ENCODE results near the gene TARBP2.

The TARBP2 gene

GRCh38 chr12:53496752-53497032 lies 4.4 kb upstream of the TARBP2 start:
- H3K4me1 Mint-ChIP-seq = peaks cover 38% of the 10 kb centered on the region
- no peaks in the 10 kb centered on the region for H3K36me3 Mint-ChIP-seq
- DNase-seq (ENCODE audit: low spot score in 2 of 2) = no peak
- H3K9me3 Mint-ChIP-seq = no peaks in the 10 kb centered on the region
- no peak overlapping the region for H3K4me3 Mint-ChIP-seq
- no peak overlapping the region for H3K27ac Mint-ChIP-seq
- no peaks in the 10 kb centered on the region for H3K27me3 Mint-ChIP-seq
- no peak for ATAC-seq (ENCODE audit: low read depth)

DNA sequence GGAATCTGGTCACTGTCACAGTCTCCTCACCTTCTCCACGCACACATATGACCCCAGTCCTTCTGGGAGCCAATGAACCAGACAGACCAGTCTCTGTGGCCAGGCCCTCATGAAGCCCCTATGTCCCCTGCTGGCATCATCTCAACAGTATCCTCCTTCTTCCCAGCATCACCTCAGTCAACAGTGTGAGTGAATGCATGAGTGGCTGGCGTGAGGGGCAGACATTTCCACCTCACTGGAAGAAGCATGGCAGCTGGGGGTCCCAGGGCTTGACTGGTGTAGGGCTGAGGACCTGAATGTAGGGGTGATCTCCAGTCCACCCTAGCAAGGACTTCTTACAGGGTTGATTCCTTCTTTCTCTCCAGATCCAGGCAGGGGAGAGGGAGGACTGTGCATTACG lies 3.6 kb upstream of the TARBP2 start:
- DNase-seq (ENCODE audit: low spot score in 2 of 2) = no peak
- no peak overlapping the region for H3K27ac Mint-ChIP-seq

DNA sequence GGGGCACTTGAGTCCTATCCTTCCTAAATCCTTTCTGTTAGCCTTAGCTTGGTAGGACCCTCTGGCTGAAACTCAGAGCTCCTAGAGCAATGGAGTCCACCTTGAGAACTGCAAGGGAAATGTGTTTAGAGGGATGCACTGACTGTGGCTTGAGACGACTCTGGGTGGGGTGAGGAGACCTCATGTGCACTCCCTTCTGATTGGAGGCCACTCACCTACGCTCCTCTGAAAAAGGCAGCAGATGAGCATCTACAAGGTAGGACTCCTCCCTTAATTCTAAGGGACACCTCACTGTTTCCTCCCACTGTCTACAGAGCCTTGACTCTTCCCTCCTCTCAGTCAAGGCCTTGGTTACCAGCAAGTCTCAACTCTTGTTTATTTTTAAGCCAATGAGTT lies 2.9 kb upstream of the TARBP2 start:
- Mint-ChIP-seq H3K27me3 (no peaks in the 10 kb centered on the region), H3K27ac (peak overlapping the region; percentile 95), H3K36me3 (no peaks in the 10 kb centered on the region), H3K9me3 (no peaks in the 10 kb centered on the region), H3K4me1 (peaks cover 34% of the 10 kb centered on the region), H3K4me3 (peak overlapping the region; percentile 91)
- DNase-seq (ENCODE audit: low spot score in 2 of 2) (no peak), ATAC-seq (ENCODE audit: low read depth) (no peak)

More for the DNA sequence above, 3.6 kb upstream of the TARBP2 start:
- Mint-ChIP-seq H3K27me3 (no peaks in the 10 kb centered on the region), H3K4me1 (peaks cover 37% of the 10 kb centered on the region), H3K4me3 (no peak overlapping the region), H3K36me3 (no peaks in the 10 kb centered on the region), H3K9me3 (no peaks in the 10 kb centered on the region)
- no peak for ATAC-seq (ENCODE audit: low read depth)

DNA sequence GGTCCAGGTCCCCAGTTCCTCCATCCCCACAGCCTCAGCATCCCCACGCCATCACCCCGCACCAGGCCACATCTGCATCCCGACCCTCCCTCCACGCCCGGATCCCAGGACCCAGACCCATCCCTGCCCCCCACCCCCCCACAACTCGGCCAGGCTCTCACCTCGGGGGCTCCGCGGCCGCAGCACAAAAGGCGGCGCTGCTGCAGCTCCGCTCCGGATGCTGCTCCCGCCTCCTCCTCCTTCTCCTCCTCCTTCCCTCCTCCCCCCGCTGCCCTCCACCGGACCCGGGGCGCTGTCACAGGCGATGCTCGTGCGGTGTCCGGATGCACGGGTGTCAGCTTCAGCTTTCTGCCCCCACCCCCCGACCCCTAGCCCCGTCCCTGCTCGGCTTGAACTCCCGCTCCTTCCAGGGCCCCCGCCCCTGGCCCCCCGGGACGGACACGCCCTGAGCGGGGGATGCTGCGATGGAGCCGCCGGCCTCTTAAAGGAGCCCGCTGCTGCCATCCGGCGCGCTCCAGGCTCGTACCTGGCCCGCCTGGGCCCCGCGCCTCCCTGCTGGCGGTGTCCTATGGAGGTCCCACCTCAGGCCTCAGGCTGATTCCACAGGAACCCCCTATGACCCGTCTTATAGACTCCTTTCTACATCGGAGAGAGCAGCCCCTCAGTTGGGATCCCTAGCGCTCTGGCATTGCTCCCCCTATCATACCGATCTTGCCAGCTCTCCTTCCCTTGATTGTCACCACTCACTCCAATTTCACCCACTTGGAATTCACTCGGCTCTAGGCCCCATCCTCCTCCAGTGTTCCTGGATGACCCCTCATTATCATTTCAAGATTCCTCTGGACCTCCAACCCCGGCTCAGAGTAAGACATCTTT lies 1.6 kb upstream of the TARBP2 start, which contains the start of gene MAP3K12:
Gene MAP3K12, minus strand, starts transcription at position 193 of the 876 bp plus-strand sequence. CDS start 12,067 bp downstream, outside the sequence.
- ATAC-seq (ENCODE audit: low read depth) (no peak), DNase-seq (ENCODE audit: low spot score in 2 of 2) (peak in 1 of 2 donors; percentile 44)
- Mint-ChIP-seq H3K36me3 (no peaks in the 10 kb centered on the region), H3K4me3 (peak within 1 kb of the TSS; percentile 91), H3K4me1 (peaks cover 25% of the 10 kb centered on the region), H3K27me3 (no peaks in the 10 kb centered on the region), H3K27ac (peak within 1 kb of the TSS; percentile 95), H3K9me3 (no peaks in the 10 kb centered on the region)

GRCh38 chr12:53500142-53500775 lies 824 bp upstream of the TARBP2 start:
- ATAC-seq (ENCODE audit: low read depth) (no peak), DNase-seq (ENCODE audit: low spot score in 2 of 2) (no peak)
- H3K9me3 Mint-ChIP-seq = no peaks in the 10 kb centered on the region
- H3K4me3 Mint-ChIP-seq = peak overlapping the region; percentile 91
- H3K36me3 Mint-ChIP-seq = peaks cover 3% of the 10 kb centered on the region
- peaks cover 28% of the 10 kb centered on the region for H3K4me1 Mint-ChIP-seq
- no peaks in the 10 kb centered on the region for H3K27me3 Mint-ChIP-seq
- peak overlapping the region; percentile 95 for H3K27ac Mint-ChIP-seq

GRCh38 chr12:53501615-53502181 lies 615 bp downstream of the TARBP2 start:
- peaks cover 28% of the 10 kb centered on the region for H3K4me1 Mint-ChIP-seq
- peak overlapping the region; percentile 95 for H3K27ac Mint-ChIP-seq
- no peaks in the 10 kb centered on the region for H3K9me3 Mint-ChIP-seq
- DNase-seq (ENCODE audit: low spot score in 2 of 2) (no peak), ATAC-seq (ENCODE audit: low read depth) (no peak)
- H3K36me3 Mint-ChIP-seq = peaks cover 7% of the 10 kb centered on the region
- no peaks in the 10 kb centered on the region for H3K27me3 Mint-ChIP-seq
- H3K4me3 Mint-ChIP-seq = peak overlapping the region; percentile 91

- Mint-ChIP-seq H3K4me3 (peak overlapping the region; percentile 91), H3K4me1 (peaks cover 28% of the 10 kb centered on the region), H3K27me3 (no peaks in the 10 kb centered on the region), H3K9me3 (no peaks in the 10 kb centered on the region), H3K36me3 (peaks cover 7% of the 10 kb centered on the region), H3K27ac (peak overlapping the region; percentile 45)
- ATAC-seq (ENCODE audit: low read depth) = no peak
- no peak for DNase-seq (ENCODE audit: low spot score in 2 of 2)
These were observed 1.2 kb downstream of the TARBP2 start for GRCh38 chr12:53502331-53502730.

DNA sequence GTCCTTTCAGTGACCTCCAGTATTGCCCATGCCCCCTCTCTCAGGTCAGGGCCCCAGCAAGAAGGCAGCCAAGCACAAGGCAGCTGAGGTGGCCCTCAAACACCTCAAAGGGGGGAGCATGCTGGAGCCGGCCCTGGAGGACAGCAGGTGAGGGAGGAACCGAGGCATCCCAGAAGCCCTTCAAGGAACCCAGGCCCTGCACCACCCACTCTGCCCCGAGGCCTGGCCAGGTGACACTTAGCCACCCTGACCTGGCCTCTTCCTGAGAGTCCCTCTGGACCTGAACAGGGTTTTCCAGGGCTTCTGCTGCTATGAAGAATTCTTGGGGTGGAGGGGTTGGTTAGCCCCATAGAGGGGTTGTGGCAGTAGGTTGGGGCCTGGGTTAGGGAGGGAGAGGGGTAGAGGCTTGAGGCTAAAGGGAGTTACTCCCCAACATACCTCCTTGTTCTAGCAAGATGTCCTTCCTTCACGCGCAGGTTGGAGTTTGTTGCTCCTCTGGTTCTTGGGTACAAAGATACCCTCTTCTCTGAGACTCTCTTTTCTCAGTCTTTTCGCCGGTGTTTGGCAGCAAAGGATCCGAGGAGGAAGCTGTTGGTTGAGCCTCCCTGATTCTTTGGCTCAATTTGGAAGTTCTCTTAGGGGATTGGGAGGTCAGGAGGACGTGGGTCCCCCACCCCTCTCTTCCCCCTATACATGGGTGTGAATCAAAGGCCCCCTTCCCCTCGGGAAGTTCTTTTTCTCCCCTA lies 2.1 kb downstream of the TARBP2 start:
- peaks cover 7% of the 10 kb centered on the region for H3K36me3 Mint-ChIP-seq
- DNase-seq (ENCODE audit: low spot score in 2 of 2) = no peak
- H3K4me3 Mint-ChIP-seq = no peak overlapping the region

DNA sequence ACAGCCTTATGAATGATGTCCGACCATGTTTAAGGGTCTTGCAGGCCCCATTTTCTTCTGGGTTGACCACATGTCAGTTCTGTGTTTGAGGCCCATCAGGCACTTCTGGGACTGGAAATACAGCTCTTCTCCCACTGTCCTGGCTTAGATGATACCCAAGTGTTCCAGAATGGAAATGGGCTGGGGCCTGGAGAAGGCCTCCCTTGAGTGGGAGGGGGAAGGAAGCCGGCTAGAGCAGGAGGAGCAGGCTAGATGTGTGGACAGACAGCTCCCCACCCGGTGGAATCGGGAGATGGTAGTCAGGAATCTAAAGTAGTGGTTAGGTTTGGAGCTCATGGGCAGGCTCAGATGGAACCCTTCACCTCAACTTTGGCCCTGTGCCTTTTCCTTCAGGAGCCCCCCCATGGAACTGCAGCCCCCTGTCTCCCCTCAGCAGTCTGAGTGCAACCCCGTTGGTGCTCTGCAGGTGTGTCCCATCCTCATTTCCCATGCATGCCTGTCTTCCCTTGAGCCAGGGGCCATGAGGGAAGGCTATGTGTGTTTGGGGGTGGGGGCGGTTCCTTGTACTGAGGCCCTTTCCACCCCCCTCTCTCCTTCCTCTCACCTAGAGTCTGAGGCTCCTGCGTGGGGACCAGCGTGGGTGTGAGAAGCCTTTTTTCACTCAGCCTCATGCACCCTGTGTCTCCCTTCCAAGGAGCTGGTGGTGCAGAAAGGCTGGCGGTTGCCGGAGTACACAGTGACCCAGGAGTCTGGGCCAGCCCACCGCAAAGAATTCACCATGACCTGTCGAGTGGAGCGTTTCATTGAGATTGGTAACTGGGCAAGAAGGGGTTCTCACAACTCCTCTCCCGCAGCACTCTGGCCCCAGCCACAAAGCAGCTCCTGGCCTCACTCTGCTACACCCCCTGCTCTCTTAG lies 3.2 kb downstream of the TARBP2 start:
- Mint-ChIP-seq H3K27me3 (no peaks in the 10 kb centered on the region), H3K4me1 (peaks cover 19% of the 10 kb centered on the region), H3K27ac (no peak overlapping the region), H3K36me3 (peaks cover 7% of the 10 kb centered on the region), H3K9me3 (no peaks in the 10 kb centered on the region), H3K4me3 (no peak overlapping the region)
- DNase-seq (ENCODE audit: low spot score in 2 of 2) = no peak
- no peak for ATAC-seq (ENCODE audit: low read depth)

More for the DNA sequence above, 2.1 kb downstream of the TARBP2 start:
- Mint-ChIP-seq H3K27ac (no peak overlapping the region), H3K9me3 (no peaks in the 10 kb centered on the region), H3K4me1 (peaks cover 24% of the 10 kb centered on the region), H3K27me3 (no peaks in the 10 kb centered on the region)
- ATAC-seq (ENCODE audit: low read depth) = no peak

DNA sequence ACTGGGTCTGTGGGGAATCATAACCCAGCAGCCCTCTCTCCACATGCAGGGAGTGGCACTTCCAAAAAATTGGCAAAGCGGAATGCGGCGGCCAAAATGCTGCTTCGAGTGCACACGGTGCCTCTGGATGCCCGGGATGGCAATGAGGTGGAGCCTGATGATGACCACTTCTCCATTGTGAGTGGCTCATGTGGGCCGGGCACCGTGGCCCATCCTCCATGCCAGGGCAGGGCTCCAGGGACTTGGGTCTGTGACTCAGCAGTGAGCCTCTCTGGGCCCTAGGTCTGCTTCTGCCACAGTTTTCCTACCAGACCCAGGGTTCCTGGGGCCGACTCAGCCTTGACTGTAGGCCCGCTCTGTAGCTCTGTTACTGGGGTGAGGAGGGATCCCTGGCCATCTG lies 4.0 kb downstream of the TARBP2 start:
- Mint-ChIP-seq H3K36me3 (peaks cover 7% of the 10 kb centered on the region), H3K4me1 (peaks cover 14% of the 10 kb centered on the region), H3K27ac (no peak overlapping the region)

DNA sequence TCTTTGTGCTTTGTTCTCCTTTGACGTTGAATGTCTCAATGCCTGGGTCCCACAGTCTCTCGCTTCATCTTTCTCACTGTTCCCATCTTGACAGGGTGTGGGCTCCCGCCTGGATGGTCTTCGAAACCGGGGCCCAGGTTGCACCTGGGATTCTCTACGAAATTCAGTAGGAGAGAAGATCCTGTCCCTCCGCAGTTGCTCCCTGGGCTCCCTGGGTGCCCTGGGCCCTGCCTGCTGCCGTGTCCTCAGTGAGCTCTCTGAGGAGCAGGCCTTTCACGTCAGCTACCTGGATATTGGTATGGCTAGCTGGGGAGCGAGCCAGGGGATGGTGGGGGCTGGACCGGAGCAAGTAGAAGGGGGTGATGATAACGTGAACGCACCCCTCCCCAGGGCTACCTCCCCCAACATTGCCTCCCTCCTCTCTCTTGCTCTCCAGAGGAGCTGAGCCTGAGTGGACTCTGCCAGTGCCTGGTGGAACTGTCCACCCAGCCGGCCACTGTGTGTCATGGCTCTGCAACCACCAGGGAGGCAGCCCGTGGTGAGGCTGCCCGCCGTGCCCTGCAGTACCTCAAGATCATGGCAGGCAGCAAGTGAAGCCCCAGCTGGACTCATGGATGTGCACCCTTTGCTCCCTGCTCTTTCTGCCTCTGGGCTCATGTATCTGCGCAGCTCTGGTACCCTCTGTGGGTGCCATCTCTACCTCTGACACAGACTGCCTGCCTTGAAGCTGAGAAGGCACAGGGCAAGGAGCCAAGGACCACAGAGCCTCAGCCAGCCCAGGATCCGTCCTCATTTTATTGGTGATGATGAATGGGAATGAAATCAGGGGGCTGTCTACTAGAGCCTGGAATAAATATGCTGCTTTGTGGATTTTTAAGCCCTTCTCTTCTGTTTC lies 4.7 kb downstream of the TARBP2 start:
- Mint-ChIP-seq H3K27ac (no peak overlapping the region), H3K9me3 (no peaks in the 10 kb centered on the region), H3K4me1 (peaks cover 12% of the 10 kb centered on the region), H3K4me3 (no peak overlapping the region), H3K27me3 (no peaks in the 10 kb centered on the region), H3K36me3 (peaks cover 7% of the 10 kb centered on the region)
- DNase-seq (ENCODE audit: low spot score in 2 of 2) (no peak), ATAC-seq (ENCODE audit: low read depth) (no peak)

More for the DNA sequence above, 4.0 kb downstream of the TARBP2 start:
- no peak overlapping the region for H3K4me3 Mint-ChIP-seq
- ATAC-seq (ENCODE audit: low read depth) (no peak), DNase-seq (ENCODE audit: low spot score in 2 of 2) (no peak)
- H3K27me3 Mint-ChIP-seq = no peaks in the 10 kb centered on the region
- H3K9me3 Mint-ChIP-seq = no peaks in the 10 kb centered on the region

- DNase-seq (ENCODE audit: low spot score in 2 of 2) = no peak
- no peaks in the 10 kb centered on the region for H3K9me3 Mint-ChIP-seq
- ATAC-seq (ENCODE audit: low read depth) = no peak
- no peaks in the 10 kb centered on the region for H3K27me3 Mint-ChIP-seq
- peaks cover 8% of the 10 kb centered on the region for H3K36me3 Mint-ChIP-seq
- peaks cover 12% of the 10 kb centered on the region for H3K4me1 Mint-ChIP-seq
- no peak overlapping the region for H3K4me3 Mint-ChIP-seq
- no peak overlapping the region for H3K27ac Mint-ChIP-seq
These were observed 5.3 kb downstream of the TARBP2 start for GRCh38 chr12:53506450-53506785.
